Keratinocyte (primary cell): ENCODE results near the gene ABHD10. TPM values are rescaled to one million over a fixed set of nuclear protein-coding genes. Genes with fewer than 3 reads are reported as not detected.

Source experiments
- DNase-seq: peaks from one replicate; pipeline ENCODE4 v3.0.0-alpha.2; 2011; ENCODE audit warnings: low read depth, missing footprints, low spot score
- FAIRE-seq: peaks from 2 replicates; lab custom pipeline; 2011; peaks lifted over from hg19 to GRCh38; lab: Jason Lieb, UNC
- H2AFZ ChIP-seq: 2 replicates; pipeline ENCODE4 v1.6.0; 2012; ENCODE audit warnings: low read length, control low read depth, inconsistent platforms; ENCODE audit not compliant: control insufficient read depth
- H3K27ac ChIP-seq: 2 replicates; pipeline ENCODE4 v1.5.1; 2011; ENCODE audit warnings: low read length; ENCODE audit not compliant: control insufficient read depth, insufficient read depth
- H3K27me3 ChIP-seq: 3 replicates; pipeline ENCODE4 v1.6.0; 2011; ENCODE audit warnings: low read length; ENCODE audit not compliant: control insufficient read depth, insufficient read depth; ENCODE audit errors: extremely low read depth
- H3K36me3 ChIP-seq, 2 experiments: 2 replicates in 1 of 2; 3 replicates in 1 of 2; pipeline ENCODE4 v1.5.1; 2011; ENCODE audit warnings: low read length in 2 of 2, mild to moderate bottlenecking in 1 of 2; ENCODE audit not compliant: control insufficient read depth in 2 of 2, insufficient read depth in 2 of 2; ENCODE audit errors: extremely low read depth in 1 of 2
- H3K4me1 ChIP-seq: 3 replicates; pipeline ENCODE4 v1.5.1; 2011; ENCODE audit warnings: low read length; ENCODE audit not compliant: control insufficient read depth, insufficient read depth; ENCODE audit errors: extremely low read depth
- H3K4me2 ChIP-seq: 3 replicates; pipeline ENCODE4 v1.6.0; 2011; ENCODE audit warnings: low read depth, low read length; ENCODE audit not compliant: control insufficient read depth, insufficient read depth; ENCODE audit errors: extremely low read depth
- H3K4me3 ChIP-seq, 3 experiments: fragments of 200-600 bp in 1 of 3; sonication (generic) in 1 of 3; 2 replicates in 2 of 3; 3 replicates in 1 of 3; pipeline ENCODE4 v1.5.1; 2011 to 2016; ENCODE audit warnings: low read length in 3 of 3, mild to moderate bottlenecking in 3 of 3, control low read depth in 2 of 3, inconsistent platforms in 1 of 3, low read depth in 1 of 3, mixed read lengths in 1 of 3, mixed run types in 1 of 3, moderate library complexity in 1 of 3; ENCODE audit not compliant: control insufficient read depth in 2 of 3, insufficient read depth in 2 of 3; ENCODE audit errors: extremely low read depth in 1 of 3
- H3K79me2 ChIP-seq: 2 replicates; pipeline ENCODE4 v1.6.0; 2012; ENCODE audit warnings: low read length; ENCODE audit not compliant: control insufficient read depth, insufficient read depth
- H3K9ac ChIP-seq: 3 replicates; pipeline ENCODE4 v1.6.0; 2011; ENCODE audit warnings: low read length; ENCODE audit not compliant: control insufficient read depth, insufficient read depth; ENCODE audit errors: extremely low read depth
- H3K9me1 ChIP-seq: 3 replicates; pipeline ENCODE4 v1.6.0; 2011; ENCODE audit warnings: low read length; ENCODE audit not compliant: control insufficient read depth, insufficient read depth; ENCODE audit errors: extremely low read depth
- H3K9me3 ChIP-seq: 2 replicates; pipeline ENCODE4 v1.5.1; 2012; ENCODE audit warnings: low read depth, low read length; ENCODE audit not compliant: control insufficient read depth
- H4K20me1 ChIP-seq: 3 replicates; pipeline ENCODE4 v1.6.0; 2011; ENCODE audit warnings: low read length; ENCODE audit not compliant: control insufficient read depth, insufficient read depth; ENCODE audit errors: extremely low read depth
- CTCF ChIP-seq, 3 experiments: IDR thresholded peaks in 1 of 3; conservative IDR thresholded peaks in 1 of 3; optimal IDR thresholded peaks in 1 of 3; 2 replicates in 2 of 3; 3 replicates in 1 of 3; pipeline versions ENCODE3 to v1.5.1; 2011; ENCODE audit warnings: low read length in 3 of 3, mild to moderate bottlenecking in 3 of 3, moderate library complexity in 2 of 3, control low read depth in 1 of 3, inconsistent platforms in 1 of 3; ENCODE audit not compliant: insufficient read depth in 2 of 3; ENCODE audit errors: extremely low read depth in 1 of 3
- EZH2 ChIP-seq: IDR thresholded peaks from one replicate; pipeline ENCODE4 v1.6.1; 2012; ENCODE audit warnings: inconsistent platforms, mild to moderate bottlenecking, low read length, moderate library complexity
- dilution Hi-C: fragments of 300-500 bp; cut with MboI; formaldehyde crosslinking; loops from one replicate; pipeline ENCODE4 v1.7.0; 2020; ENCODE audit warnings: low sequenced_read_pairs; ENCODE audit not compliant: extremely low pct_ligation_motif_present
- polyA plus RNA-seq, 5 experiments: library from polyadenylated mRNA; depleted of rRNA in 3 of 5; stranded (reverse) in 3 of 5; stranded (forward) in 1 of 5; unstranded in 1 of 5; fragments of >200 nt; gene quantifications; 1 replicate in 1 of 5; 2 replicates in 3 of 5; 3 replicates in 1 of 5; pipeline versions ENCODE4 v1.2.1 to v1.2.3, GENCODE V29; 2011 to 2012; ENCODE audit warnings: missing spikeins in 2 of 5, low read depth in 1 of 5, low replicate concordance in 1 of 5

ABHD10 gene
- polyA plus RNA-seq, 1 donor (not counting 4 experiments of a cell fraction or from before 2014, with no cell fraction given): 22.2 TPM

GRCh38 chr3:112041321-112041720 is 62.5 kb downstream of the ABHD10 start:
- DNase-seq (no peak), FAIRE-seq (no peak)
- Histone ChIP-seq H3K4me3 (no peak overlapping the region), H3K9me3 (no peaks in the 10 kb centered on the region), H3K36me3 (no peaks in the 10 kb centered on the region), H4K20me1 (no peaks in the 10 kb centered on the region), H2AFZ (no peak overlapping the region), H3K9ac (no peak overlapping the region), H3K9me1 (no peaks in the 10 kb centered on the region), H3K4me1 (peaks cover 10% of the 10 kb centered on the region), H3K27me3 (no peaks in the 10 kb centered on the region), H3K79me2 (no peaks in the 10 kb centered on the region), H3K4me2 (no peak overlapping the region), H3K27ac (no peak overlapping the region)
- dilution Hi-C loops: no loop called here
- no peak for TF ChIP-seq EZH2
- no peak for TF ChIP-seq CTCF (optimal IDR thresholded peaks at IDR 0.05 in 1 of 3, IDR thresholded peaks at IDR 0.05 in 1 of 3, conservative IDR thresholded peaks at IDR 0.05 in 1 of 3; ENCODE audit: extremely low read depth in 1 of 3, insufficient read depth in 2 of 3, low read length in 3 of 3)

- TF ChIP-seq CTCF (optimal IDR thresholded peaks at IDR 0.05 in 1 of 3, IDR thresholded peaks at IDR 0.05 in 1 of 3, conservative IDR thresholded peaks at IDR 0.05 in 1 of 3; ENCODE audit: extremely low read depth in 1 of 3, insufficient read depth in 2 of 3, low read length in 3 of 3): no peak
- TF ChIP-seq EZH2: no peak
- Histone ChIP-seq H3K4me1 (peaks cover 14% of the 10 kb centered on the region), H3K27me3 (no peaks in the 10 kb centered on the region), H3K4me3 (no peak overlapping the region), H3K4me2 (no peak overlapping the region), H3K9me3 (no peaks in the 10 kb centered on the region), H3K9me1 (no peaks in the 10 kb centered on the region), H3K79me2 (no peaks in the 10 kb centered on the region), H3K36me3 (no peaks in the 10 kb centered on the region), H2AFZ (peak overlapping the region; percentile 58), H4K20me1 (no peaks in the 10 kb centered on the region), H3K9ac (no peak overlapping the region), H3K27ac (no peak overlapping the region)
- DNase-seq (no peak), FAIRE-seq (peak; percentile 89)
- dilution Hi-C loops: no loop called here
Measured at GRCh38 chr3:112042842-112043280, 64.0 kb downstream of the ABHD10 start.

Other genes starting within 250 kb of the ABHD10 start
- 74.2 to 150 TPM (median 108 TPM) in 3 replicates for gene PHLDB2, start 119.8 kb upstream of the ABHD10 start, polyA plus RNA-seq
- gene TAGLN3, start 19.9 kb downstream of the ABHD10 start, polyA plus RNA-seq: 6.4 to 8.9 TPM (median 8.5 TPM) in 3 replicates
- 0.02 to 0.18 TPM (median 0.08 TPM) in 3 replicates for gene TMPRSS7, start 55.7 kb downstream of the ABHD10 start, polyA plus RNA-seq
- gene C3orf52, start 107.4 kb downstream of the ABHD10 start, polyA plus RNA-seq: 12.9 to 15.8 TPM (median 13.7 TPM) in 3 replicates
- gene GCSAM, start 154.2 kb downstream of the ABHD10 start, polyA plus RNA-seq: 1.7 to 2.9 TPM (median 2.5 TPM) in 3 replicates